HEK293 (cell line): ENCODE data around the gene LRP1B.

ENCODE experiments used
- CTCF ChIA-PET: fragments of 350-600 bp; formaldehyde crosslinking; extraction: SDS; loops from one replicate; lab custom pipeline; 2021; ENCODE audit warnings: antibody characterized with exemption; lab: Yijun Ruan, JAX
- POLR2A ChIA-PET: fragments of 300-600 bp; formaldehyde crosslinking; extraction: SDS; loops from one replicate; lab custom pipeline; 2020; ENCODE audit warnings: antibody characterized with exemption, inconsistent platforms; lab: Yijun Ruan, JAX
- H3K27ac ChIP-seq: fragments of 200-500 bp; sonication (Bioruptor generic); 2 replicates; pipeline ENCODE4 v1.5.1; 2014; ENCODE audit warnings: low read depth, low read length, control low read depth, inconsistent platforms; ENCODE audit errors: extremely low read depth
- H3K36me3 ChIP-seq, 2 experiments: fragments of 200-500 bp in 1 of 2; sonication (Bioruptor generic) in 1 of 2; 1 replicate in 1 of 2; 2 replicates in 1 of 2; pipeline ENCODE4 v1.5.1; 2014 to 2017; ENCODE audit warnings: inconsistent platforms in 2 of 2, low read length in 2 of 2; ENCODE audit not compliant: control insufficient read depth in 2 of 2, insufficient read depth in 1 of 2
- H3K4me1 ChIP-seq: fragments of 200-500 bp; sonication (Bioruptor generic); 2 replicates; pipeline ENCODE4 v1.5.1; 2014; ENCODE audit warnings: mild to moderate bottlenecking, low read length, inconsistent platforms; ENCODE audit not compliant: control insufficient read depth, insufficient read depth
- H3K4me3 ChIP-seq: 2 replicates; pipeline ENCODE4 v1.5.1; 2011; ENCODE audit warnings: low read depth, mild to moderate bottlenecking, control low read depth, low read length, moderate library complexity
- H3K9me3 ChIP-seq: fragments of 200-500 bp; sonication (Bioruptor generic); 2 replicates; pipeline ENCODE4 v1.5.1; 2014; ENCODE audit warnings: low read depth, low read length, inconsistent platforms; ENCODE audit not compliant: control insufficient read depth, insufficient read depth
- HOXC10 ChIP-seq: sonication (generic); formaldehyde crosslinking; IDR thresholded peaks from 2 replicates; pipeline ENCODE4 v1.8.1; 2023; ENCODE audit warnings: mild to moderate bottlenecking, missing genetic modification reagents
- OVOL3 ChIP-seq: fragments of 450-650 bp; formaldehyde crosslinking; IDR thresholded peaks from 2 replicates; pipeline ENCODE4 v1.5.1; 2016; ENCODE audit warnings: missing biosample characterization, missing genetic modification characterization
- RBAK ChIP-seq: fragments of 450-650 bp; formaldehyde crosslinking; IDR thresholded peaks from 2 replicates; pipeline ENCODE4 v1.5.1; 2016; ENCODE audit warnings: missing biosample characterization, missing genetic modification characterization
- SCRT2 ChIP-seq: fragments of 450-650 bp; formaldehyde crosslinking; IDR thresholded peaks from 2 replicates; pipeline ENCODE4 v1.5.1; 2016; ENCODE audit warnings: missing biosample characterization, missing genetic modification characterization
- TCF7L2 ChIP-seq: IDR thresholded peaks from 2 replicates; pipeline ENCODE4 v1.6.1; 2011; ENCODE audit warnings: low read depth, mild to moderate bottlenecking, inconsistent platforms, low read length, moderate library complexity, borderline replicate concordance
- TRIM28 ChIP-seq: IDR thresholded peaks from 2 replicates; pipeline ENCODE4 v1.6.1; 2011; ENCODE audit warnings: low read length, control low read depth, borderline replicate concordance
- ZBTB1 ChIP-seq: fragments of 450-650 bp; formaldehyde crosslinking; IDR thresholded peaks from 2 replicates; pipeline ENCODE4 v1.5.1; 2016; ENCODE audit warnings: missing biosample characterization, missing genetic modification characterization
- ZNF146 ChIP-seq: fragments of 450-650 bp; formaldehyde crosslinking; IDR thresholded peaks from 2 replicates; pipeline ENCODE4 v1.5.1; 2016; ENCODE audit warnings: missing biosample characterization, missing genetic modification characterization
- ZNF24 ChIP-seq: fragments of 450-650 bp; formaldehyde crosslinking; IDR thresholded peaks from 2 replicates; pipeline ENCODE4 v1.5.1; 2016; ENCODE audit warnings: missing biosample characterization, missing genetic modification characterization
- ZNF341 ChIP-seq: fragments of 450-650 bp; formaldehyde crosslinking; IDR thresholded peaks from 2 replicates; pipeline ENCODE4; 2016; ENCODE audit warnings: low read depth, missing biosample characterization, missing genetic modification characterization
- ZNF394 ChIP-seq: fragments of 450-650 bp; formaldehyde crosslinking; IDR thresholded peaks from 2 replicates; pipeline ENCODE4 v1.5.1; 2016; ENCODE audit warnings: missing biosample characterization, missing genetic modification characterization, mild to moderate bottlenecking, moderate library complexity, borderline replicate concordance
- ZNF501 ChIP-seq: fragments of 450-650 bp; formaldehyde crosslinking; IDR thresholded peaks from 2 replicates; pipeline ENCODE4 v1.5.1; 2016; ENCODE audit warnings: missing biosample characterization, missing genetic modification characterization
- ZNF610 ChIP-seq: fragments of 450-650 bp; formaldehyde crosslinking; IDR thresholded peaks from 2 replicates; pipeline ENCODE4 v1.5.1; 2016; ENCODE audit warnings: missing biosample characterization, missing genetic modification characterization, borderline replicate concordance
- ZNF658 ChIP-seq: fragments of 450-650 bp; formaldehyde crosslinking; IDR thresholded peaks from 2 replicates; pipeline ENCODE4; 2016; ENCODE audit warnings: missing biosample characterization, missing genetic modification characterization
- TF ChIP-seq, protein P1 (sequence below): fragments of 450-650 bp; formaldehyde crosslinking; IDR thresholded peaks from 2 replicates; pipeline ENCODE4 v1.5.1; 2017; ENCODE audit warnings: missing biosample characterization, missing genetic modification characterization
- TF ChIP-seq, protein P2 (sequence below): fragments of 450-650 bp; formaldehyde crosslinking; IDR thresholded peaks from 2 replicates; pipeline ENCODE4 v1.5.1; 2016; ENCODE audit warnings: missing biosample characterization, missing genetic modification characterization
- TF ChIP-seq, protein P3 (sequence below): fragments of 450-650 bp; formaldehyde crosslinking; IDR thresholded peaks from 2 replicates; pipeline ENCODE4 v1.5.1; 2017; ENCODE audit warnings: missing biosample characterization, missing genetic modification characterization
- TF ChIP-seq, protein P4 (sequence below): fragments of 450-650 bp; formaldehyde crosslinking; conservative IDR thresholded peaks from 2 replicates; pipeline ENCODE4 v1.5.1; 2016; ENCODE audit warnings: low read depth, missing biosample characterization, missing genetic modification characterization
- TF ChIP-seq, protein P5 (sequence below): fragments of 450-650 bp; formaldehyde crosslinking; IDR thresholded peaks from 2 replicates; pipeline ENCODE4 v1.5.1; 2017; ENCODE audit warnings: missing biosample characterization, missing genetic modification characterization
- TF ChIP-seq, protein P6 (sequence below): fragments of 450-650 bp; formaldehyde crosslinking; IDR thresholded peaks from 2 replicates; pipeline ENCODE4 v1.5.1; 2016; ENCODE audit warnings: missing biosample characterization, missing genetic modification characterization
- TF ChIP-seq, protein P7 (sequence below): fragments of 450-650 bp; formaldehyde crosslinking; IDR thresholded peaks from 2 replicates; pipeline ENCODE4 v1.5.1; 2017; ENCODE audit warnings: missing biosample characterization, mild to moderate bottlenecking, missing genetic modification characterization, moderate library complexity

Gene LRP1B

DNA sequence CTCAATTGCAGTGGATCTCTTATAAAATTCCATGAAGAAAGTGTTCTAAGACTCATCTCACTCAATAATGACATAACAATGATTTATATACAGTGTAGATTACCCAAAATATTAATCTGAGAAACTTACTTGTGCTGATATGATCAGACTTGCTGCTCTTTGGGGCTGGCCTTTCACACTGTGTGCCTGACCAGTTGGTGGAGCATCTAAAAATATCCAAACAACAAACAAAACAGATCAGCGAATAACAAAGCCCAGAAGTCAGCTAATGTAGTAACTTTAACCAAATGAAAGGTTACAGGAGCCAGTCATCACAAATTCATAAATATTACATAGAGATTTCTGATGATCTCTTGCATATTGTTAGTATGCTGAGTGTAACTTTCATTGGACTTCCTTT lies 1883.9 kb downstream of the LRP1B start:
- Histone ChIP-seq H3K4me3 (no peak overlapping the region), H3K9me3 (no peaks in the 10 kb centered on the region), H3K4me1 (no peaks in the 10 kb centered on the region), H3K36me3 (no peaks in the 10 kb centered on the region), H3K27ac (no peak overlapping the region)
- TF ChIP-seq ZNF501, result no peak
- TF ChIP-seq OVOL3 (tag by site-specific recombination), result no peak
- TF ChIP-seq, protein P1, sequence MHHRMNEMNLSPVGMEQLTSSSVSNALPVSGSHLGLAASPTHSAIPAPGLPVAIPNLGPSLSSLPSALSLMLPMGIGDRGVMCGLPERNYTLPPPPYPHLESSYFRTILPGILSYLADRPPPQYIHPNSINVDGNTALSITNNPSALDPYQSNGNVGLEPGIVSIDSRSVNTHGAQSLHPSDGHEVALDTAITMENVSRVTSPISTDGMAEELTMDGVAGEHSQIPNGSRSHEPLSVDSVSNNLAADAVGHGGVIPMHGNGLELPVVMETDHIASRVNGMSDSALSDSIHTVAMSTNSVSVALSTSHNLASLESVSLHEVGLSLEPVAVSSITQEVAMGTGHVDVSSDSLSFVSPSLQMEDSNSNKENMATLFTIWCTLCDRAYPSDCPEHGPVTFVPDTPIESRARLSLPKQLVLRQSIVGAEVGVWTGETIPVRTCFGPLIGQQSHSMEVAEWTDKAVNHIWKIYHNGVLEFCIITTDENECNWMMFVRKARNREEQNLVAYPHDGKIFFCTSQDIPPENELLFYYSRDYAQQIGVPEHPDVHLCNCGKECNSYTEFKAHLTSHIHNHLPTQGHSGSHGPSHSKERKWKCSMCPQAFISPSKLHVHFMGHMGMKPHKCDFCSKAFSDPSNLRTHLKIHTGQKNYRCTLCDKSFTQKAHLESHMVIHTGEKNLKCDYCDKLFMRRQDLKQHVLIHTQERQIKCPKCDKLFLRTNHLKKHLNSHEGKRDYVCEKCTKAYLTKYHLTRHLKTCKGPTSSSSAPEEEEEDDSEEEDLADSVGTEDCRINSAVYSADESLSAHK (tag by site-specific recombination), result no peak
- TF ChIP-seq, protein P2, sequence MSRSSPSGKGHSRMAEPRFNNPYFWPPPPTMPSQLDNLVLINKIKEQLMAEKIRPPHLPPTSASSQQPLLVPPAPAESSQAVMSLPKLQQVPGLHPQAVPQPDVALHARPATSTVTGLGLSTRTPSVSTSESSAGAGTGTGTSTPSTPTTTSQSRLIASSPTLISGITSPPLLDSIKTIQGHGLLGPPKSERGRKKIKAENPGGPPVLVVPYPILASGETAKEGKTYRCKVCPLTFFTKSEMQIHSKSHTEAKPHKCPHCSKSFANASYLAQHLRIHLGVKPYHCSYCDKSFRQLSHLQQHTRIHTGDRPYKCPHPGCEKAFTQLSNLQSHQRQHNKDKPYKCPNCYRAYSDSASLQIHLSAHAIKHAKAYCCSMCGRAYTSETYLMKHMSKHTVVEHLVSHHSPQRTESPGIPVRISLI (tag by site-specific recombination), result no peak
- CTCF ChIA-PET, result no interaction called here
- POLR2A ChIA-PET, result no interaction called here

DNA sequence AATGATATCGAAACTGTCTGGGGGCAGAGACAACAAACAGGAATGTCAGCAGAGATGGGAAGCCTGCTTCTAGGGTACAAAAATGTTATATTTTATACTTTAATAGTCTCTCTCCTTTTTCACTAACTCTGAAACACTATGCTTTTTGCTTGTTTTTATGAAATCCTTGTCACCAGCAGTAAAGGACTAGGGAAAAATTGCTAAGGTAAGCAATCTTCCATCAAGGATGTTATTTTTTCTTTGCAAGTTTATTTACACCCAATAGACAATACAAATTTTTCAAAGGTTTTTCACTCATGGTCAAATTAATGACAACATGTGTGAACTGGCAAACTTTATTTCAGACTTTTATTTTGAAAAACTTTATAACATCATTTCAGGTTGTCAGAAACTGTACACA lies 1884.8 kb downstream of the LRP1B start:
- TF ChIP-seq SCRT2 (tag by site-specific recombination), result no peak
- TF ChIP-seq TRIM28, result no peak
- TF ChIP-seq ZNF658 (tag by site-specific recombination), result no peak
- TF ChIP-seq, protein P3, sequence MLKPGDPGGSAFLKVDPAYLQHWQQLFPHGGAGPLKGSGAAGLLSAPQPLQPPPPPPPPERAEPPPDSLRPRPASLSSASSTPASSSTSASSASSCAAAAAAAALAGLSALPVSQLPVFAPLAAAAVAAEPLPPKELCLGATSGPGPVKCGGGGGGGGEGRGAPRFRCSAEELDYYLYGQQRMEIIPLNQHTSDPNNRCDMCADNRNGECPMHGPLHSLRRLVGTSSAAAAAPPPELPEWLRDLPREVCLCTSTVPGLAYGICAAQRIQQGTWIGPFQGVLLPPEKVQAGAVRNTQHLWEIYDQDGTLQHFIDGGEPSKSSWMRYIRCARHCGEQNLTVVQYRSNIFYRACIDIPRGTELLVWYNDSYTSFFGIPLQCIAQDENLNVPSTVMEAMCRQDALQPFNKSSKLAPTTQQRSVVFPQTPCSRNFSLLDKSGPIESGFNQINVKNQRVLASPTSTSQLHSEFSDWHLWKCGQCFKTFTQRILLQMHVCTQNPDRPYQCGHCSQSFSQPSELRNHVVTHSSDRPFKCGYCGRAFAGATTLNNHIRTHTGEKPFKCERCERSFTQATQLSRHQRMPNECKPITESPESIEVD (tag by site-specific recombination), result no peak
- no peak for TF ChIP-seq ZNF394 (tag by site-specific recombination)
- TF ChIP-seq RBAK, result no peak
- TF ChIP-seq ZNF24 (tag by site-specific recombination), result no peak
- TF ChIP-seq HOXC10 (CRISPR knock-in tag), result no peak
- TF ChIP-seq, protein P4, sequence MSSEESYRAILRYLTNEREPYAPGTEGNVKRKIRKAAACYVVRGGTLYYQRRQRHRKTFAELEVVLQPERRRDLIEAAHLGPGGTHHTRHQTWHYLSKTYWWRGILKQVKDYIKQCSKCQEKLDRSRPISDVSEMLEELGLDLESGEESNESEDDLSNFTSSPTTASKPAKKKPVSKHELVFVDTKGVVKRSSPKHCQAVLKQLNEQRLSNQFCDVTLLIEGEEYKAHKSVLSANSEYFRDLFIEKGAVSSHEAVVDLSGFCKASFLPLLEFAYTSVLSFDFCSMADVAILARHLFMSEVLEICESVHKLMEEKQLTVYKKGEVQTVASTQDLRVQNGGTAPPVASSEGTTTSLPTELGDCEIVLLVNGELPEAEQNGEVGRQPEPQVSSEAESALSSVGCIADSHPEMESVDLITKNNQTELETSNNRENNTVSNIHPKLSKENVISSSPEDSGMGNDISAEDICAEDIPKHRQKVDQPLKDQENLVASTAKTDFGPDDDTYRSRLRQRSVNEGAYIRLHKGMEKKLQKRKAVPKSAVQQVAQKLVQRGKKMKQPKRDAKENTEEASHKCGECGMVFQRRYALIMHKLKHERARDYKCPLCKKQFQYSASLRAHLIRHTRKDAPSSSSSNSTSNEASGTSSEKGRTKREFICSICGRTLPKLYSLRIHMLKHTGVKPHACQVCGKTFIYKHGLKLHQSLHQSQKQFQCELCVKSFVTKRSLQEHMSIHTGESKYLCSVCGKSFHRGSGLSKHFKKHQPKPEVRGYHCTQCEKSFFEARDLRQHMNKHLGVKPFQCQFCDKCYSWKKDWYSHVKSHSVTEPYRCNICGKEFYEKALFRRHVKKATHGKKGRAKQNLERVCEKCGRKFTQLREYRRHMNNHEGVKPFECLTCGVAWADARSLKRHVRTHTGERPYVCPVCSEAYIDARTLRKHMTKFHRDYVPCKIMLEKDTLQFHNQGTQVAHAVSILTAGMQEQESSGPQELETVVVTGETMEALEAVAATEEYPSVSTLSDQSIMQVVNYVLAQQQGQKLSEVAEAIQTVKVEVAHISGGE (tag by site-specific recombination), result no peak
- TF ChIP-seq ZNF610 (tag by site-specific recombination), result no peak
- TF ChIP-seq, protein P5, sequence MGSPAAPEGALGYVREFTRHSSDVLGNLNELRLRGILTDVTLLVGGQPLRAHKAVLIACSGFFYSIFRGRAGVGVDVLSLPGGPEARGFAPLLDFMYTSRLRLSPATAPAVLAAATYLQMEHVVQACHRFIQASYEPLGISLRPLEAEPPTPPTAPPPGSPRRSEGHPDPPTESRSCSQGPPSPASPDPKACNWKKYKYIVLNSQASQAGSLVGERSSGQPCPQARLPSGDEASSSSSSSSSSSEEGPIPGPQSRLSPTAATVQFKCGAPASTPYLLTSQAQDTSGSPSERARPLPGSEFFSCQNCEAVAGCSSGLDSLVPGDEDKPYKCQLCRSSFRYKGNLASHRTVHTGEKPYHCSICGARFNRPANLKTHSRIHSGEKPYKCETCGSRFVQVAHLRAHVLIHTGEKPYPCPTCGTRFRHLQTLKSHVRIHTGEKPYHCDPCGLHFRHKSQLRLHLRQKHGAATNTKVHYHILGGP, result no peak
- no peak for TF ChIP-seq ZNF146 (tag by site-specific recombination)
- TF ChIP-seq ZBTB1 (tag by site-specific recombination), result no peak
- TF ChIP-seq, protein P6, sequence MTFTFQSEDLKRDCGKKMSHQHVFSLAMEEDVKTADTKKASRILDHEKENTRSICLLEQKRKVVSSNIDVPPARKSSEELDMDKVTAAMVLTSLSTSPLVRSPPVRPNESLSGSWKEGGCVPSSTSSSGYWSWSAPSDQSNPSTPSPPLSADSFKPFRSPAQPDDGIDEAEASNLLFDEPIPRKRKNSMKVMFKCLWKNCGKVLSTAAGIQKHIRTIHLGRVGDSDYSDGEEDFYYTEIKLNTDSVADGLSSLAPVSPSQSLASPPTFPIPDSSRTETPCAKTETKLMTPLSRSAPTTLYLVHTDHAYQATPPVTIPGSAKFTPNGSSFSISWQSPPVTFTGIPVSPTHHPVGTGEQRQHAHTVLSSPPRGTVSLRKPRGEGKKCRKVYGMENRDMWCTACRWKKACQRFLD, result no peak
- TF ChIP-seq ZNF341 (tag by site-specific recombination), result no peak
- TF ChIP-seq TCF7L2, result no peak
- TF ChIP-seq, protein P7, sequence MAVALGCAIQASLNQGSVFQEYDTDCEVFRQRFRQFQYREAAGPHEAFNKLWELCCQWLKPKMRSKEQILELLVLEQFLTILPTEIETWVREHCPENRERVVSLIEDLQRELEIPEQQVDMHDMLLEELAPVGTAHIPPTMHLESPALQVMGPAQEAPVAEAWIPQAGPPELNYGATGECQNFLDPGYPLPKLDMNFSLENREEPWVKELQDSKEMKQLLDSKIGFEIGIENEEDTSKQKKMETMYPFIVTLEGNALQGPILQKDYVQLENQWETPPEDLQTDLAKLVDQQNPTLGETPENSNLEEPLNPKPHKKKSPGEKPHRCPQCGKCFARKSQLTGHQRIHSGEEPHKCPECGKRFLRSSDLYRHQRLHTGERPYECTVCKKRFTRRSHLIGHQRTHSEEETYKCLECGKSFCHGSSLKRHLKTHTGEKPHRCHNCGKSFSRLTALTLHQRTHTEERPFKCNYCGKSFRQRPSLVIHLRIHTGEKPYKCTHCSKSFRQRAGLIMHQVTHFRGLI (tag by site-specific recombination), result no peak
- TF ChIP-seq, all 188 proteins: peak for 0
- no peaks in the 10 kb centered on the region for H3K9me3 ChIP-seq
- H3K4me1 ChIP-seq, result no peaks in the 10 kb centered on the region
- CTCF ChIA-PET, result no interaction called here
- POLR2A ChIA-PET, result no interaction called here
- H3K27ac ChIP-seq, result no peak overlapping the region
- no peak overlapping the region for H3K4me3 ChIP-seq
- H3K36me3 ChIP-seq, result no peaks in the 10 kb centered on the region
